T1000 (cell line): ENCODE data around the gene ACER3.
"Not testable (repeated sequence)": the region's sequence is repeated elsewhere in the genome, so short reads cannot be mapped to it uniquely, and the experiment has no call there.

Experiments used
- DNase-seq: peaks from one replicate; lab custom pipeline; 2025; ENCODE audit warnings: mixed read lengths; lab: John Stamatoyannopoulos, UW

ACER3 gene

DNA sequence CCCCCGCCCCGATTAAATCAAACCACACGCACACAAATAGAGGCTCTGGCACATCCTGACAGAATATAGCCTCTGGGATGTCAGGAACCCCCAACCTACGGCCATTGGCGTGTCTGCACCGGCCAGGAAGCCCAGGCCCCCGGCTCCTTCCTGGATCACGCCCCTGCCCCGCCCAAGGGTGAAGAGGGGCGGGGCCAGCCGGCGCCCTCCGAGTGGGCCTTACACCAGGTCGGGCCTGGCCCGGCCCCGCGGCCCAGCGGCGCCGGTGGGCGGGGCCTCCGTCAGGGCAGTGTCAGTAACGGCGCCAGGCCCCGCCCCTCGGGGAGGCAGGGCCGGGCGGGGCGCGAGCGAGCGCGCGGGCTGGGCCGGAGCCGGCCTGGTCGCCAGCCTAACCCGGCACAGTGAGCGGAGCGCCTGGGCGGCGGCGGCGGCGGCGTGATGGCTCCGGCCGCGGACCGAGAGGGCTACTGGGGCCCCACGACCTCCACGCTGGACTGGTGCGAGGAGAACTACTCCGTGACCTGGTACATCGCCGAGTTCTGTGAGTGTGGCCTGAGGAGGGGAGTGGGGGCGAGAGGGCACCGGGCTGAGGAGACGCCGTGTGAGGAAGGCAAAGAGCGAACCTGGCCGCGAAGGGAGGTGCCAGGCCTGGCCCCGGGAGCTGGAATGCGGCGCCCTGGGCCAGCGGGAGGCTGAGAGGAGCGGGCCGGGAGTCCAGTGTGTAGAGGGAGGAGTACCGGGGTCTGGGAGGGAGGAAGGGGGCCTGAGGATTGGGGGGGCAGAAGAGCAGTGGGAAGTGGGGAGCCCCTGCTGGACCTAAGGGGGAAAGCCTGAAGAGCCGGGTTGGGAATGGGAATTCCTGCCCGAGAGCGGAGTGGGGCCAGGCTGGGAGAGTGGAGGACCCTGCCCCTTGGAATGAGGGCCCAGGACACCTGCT is at the start of gene ACER3:
Gene ACER3 (plus strand): TSS at position 380 of the 937 bp plus-strand sequence. CDS start 59 bp downstream, at position 439.
- peak; percentile 71 for DNase-seq

DNA sequence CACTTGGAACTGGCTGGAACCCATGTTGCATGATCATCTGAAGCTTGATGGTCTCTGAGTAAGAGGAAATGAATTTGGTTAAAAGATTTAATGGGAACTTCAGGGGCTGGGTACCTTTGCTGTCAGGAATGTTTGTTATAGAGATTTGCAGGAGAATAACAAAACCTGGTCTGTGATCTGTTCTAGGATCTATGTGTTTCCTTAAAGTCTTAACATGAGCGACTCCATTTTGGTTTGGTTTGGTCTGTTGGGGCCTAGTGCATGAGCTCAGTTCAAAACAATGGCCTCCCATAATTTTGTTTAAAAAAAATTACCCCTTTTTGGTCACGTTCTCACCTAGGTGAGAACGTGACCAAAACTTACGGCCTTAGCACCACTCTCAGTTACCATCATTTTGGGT is 49.5 kb upstream of the ACER3 start:
- DNase-seq = no peak

DNA sequence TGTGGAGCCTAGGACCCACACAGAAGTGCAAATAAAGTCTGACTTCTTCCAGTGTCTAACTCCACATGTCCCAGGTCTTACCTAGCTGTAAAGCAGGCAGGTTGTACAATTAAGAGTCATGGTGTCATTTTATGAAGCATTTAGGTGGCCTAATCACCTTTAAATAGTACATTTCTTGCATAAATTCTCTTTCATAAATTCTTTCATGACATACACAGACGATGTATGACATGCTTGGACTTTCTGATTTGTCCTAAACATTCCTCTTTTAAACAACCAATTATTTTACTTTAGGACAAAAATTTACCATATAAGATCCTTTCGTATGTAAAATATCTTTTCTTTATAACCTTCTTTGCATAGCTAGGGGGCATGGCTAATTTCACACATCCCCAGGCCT is 46.3 kb upstream of the ACER3 start:
- DNase-seq = no peak

DNA sequence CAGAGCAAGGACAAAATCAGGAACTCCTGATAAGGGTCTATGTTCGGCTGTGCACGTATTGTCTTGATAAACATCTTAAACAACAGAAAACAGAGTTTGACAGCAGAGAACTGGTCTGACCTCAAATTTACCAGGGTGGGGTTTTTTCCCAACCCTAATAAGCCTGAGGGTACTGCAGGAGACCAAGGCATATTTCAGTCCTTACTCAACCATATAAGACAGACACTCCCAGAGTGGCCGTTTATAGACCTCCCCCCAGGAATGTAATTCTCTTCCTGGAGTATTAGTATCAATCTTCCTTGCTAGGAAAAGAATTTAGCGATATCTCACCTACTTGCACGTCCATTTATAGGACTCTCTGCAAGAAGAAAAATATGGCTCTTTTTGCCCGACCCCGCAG is 45.0 kb upstream of the ACER3 start:
- not testable (repeated sequence) for DNase-seq

DNA sequence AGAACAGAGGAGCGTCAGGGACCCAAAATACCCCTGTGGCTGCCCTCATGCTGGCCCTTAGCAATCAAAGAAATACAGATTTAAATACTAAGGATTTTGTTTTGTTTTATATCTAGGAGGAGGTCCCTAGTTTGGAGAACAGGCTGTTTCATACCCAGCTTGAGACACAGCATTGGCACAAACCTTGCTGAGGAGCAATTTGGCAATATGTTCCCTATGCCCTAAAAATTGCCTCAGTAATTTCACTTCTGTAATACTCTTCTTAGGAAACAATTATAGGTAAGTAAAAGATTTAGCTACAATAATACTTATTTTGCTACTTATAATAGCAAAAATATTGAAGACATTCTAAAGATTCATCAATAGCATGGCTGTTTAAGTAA is 40.5 kb upstream of the ACER3 start:
- DNase-seq = no peak

DNA sequence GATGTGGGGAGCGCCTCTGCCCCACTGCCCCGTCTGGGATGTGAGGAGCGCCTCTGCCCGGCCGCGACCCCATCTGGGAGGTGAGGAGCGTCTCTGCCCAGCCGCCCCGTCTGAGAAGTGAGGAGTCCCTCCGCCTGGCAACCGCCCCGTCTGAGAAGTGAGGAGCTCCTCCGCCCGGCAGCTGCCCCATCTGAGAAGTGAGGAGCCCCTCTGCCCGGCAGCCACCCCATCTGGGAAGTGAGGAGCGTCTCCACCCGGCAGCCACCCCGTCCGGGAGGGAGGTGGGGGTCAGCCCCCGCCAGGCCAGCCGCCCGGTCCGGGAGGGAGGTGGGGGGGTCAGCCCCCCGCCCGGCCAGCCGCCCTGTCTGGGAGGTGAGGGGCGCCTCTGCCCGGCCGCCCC is 39.3 kb upstream of the ACER3 start:
- DNase-seq = not testable (repeated sequence)

DNA sequence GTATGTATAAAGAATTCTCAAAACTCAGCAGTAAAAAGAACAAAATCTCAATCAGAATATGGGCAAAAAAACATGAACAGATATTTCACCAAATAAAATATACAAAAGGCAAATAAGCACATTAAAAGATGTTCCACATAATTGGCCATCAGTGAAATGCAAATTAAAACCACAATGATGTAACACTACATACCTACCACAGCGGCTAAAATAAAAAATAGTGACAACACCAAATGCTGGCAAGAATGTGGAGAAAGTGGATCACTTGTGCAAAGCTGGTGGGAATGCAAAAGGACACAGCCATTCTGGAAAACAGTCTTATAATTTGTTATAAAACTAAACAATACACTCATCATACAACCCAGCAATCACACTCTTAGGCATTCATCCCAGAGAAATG is 38.3 kb upstream of the ACER3 start:
- DNase-seq = no peak

DNA sequence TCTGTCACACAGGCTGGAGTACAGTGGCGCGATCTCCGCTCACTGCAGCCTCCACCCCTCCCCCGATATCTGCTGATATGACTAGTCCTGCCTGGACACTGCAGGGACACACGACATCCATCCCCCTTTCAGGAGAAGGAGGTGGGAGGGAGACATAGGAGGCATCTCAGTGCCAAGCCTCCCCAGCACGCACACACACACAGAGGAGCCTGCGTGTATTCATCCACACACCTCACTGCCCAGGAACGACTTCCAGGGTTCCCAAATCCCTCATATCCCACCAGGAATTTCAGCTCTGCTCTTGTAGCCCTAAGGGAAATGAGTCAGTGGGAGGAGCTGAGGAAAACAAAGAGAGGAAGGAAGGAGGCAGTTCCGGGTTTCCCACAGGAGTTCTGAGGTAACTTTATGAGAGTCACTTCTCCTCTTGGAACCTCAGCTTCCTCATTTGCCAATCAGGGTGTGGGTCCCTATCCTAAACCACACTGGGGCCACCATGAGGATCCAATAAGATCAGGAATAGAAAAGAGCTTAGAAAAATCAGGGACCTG is 37.2 kb upstream of the ACER3 start:
- DNase-seq = peak; percentile 72

DNA sequence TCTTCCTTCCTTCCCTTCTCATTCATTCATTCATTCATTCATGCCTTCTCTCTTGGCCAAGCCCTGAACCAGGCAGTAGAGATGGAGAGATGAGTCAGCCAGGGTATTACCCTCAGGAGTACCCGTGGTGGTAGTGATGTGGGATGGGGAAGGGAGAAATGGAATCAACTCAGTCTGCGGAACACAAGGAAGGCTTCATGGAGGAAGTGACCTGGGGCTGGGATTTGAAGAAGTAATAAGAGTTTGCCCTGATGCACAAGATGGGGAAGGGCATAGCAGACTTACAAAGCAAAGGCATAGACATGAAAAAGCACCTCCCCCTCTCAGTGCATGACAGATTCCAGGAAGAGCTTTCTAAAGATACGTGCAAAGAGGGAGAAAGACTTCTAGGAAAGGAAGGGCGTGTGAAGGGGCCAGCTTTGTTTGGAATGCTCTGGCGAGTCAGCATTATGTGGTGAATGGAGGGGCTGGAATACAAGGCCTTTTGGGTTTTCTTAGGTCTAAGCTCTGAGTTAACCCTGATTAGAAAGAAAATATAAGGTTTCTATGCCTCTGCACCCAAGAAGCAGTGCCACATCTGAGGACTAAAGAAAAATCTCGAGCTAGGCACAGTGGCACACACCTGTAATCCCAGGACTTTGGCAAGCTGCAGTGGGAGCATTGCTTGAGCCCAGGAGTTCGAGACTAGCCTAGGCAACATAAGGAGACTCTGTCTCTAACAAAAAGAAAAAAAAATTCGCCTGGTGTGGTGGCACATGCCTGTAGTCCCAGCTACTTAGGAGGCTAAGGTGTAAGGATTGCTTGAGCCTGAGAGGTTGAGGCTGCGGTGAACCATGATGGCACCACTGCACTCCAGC is 36.4 kb upstream of the ACER3 start:
- DNase-seq = no peak

DNA sequence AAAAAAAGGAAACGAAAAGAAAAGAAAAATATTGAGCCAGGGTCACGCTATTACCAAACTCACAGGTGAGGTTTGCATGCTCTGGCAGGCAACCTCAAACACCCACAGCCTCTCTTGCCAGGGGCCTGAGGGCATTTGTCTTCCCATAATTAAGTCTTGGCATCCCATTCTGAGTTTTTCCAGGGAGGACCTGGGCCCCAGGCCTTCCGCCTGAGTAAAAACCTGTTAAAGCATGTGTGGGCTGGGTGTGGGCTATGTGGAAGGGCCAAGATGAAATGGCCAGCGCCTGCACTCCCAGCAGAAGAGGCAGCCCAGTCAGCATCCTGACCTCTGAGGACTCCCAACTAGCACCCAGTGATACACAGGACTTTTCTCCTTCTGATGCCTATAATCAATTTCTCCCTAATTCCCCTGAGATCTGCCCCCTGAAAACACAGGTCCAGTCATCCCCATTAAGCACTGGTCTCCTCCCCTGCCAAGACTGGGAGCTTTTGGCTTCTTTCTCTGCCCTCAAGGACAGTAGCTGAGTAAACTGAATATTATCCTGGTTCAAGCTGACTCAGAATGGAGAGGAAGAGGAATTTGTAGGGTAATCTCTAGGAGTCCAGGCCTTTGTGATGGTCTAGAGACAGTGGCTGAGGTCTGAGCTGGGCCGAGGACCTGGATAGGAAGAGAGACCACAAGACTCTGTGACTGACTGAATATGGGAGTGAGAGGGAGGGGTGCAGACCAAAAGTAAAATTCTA is 35.6 kb upstream of the ACER3 start:
- DNase-seq = no peak

DNA sequence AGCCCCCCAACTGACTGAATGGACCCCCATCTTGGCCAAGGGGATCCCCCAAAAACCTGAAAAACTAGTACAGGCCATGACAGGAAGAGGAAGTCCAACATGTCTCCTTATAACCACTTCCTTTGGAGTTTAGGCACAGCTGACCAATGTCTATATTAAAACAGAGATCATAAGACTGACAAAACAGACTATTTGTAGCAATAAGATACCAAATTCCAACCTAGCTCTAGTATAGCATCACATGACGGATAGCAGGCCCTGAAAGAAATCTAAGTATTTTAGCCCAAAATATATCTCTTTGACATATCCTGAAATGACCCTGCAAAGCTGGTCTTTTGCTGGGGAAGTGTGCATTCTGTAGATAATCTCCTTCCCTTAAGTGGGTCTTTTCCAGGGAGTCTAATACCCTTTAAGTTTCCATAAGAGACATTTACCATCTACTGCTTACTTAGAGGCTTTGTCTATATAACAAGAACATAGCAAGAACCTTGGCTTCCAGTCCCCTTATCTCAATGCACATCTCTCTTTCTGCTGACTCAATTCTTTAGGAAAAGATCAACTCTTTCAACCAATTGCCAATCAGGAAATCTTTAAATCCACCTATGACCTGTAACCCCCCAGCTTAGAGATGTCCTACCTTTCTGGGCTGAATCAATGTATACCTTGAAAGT is 34.9 kb upstream of the ACER3 start:
- DNase-seq = no peak

DNA sequence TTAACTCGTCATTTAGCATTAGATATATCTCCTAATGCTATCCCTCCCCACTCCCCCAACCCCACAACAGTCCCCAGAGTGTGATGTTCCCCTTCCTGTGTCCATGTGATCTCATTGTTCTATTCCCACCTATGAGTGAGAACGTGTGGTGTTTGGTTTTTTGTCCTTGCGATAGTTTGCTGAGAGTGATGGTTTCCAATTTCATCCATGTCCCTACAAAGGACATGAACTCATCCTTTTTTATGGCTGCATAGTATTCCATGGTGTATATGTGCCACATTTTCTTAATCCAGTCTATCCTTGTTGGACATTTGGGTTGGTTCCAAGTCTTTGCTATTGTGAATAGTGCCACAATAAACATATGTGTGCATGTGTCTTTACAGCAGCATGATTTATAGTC is 34.2 kb upstream of the ACER3 start:
- not testable (repeated sequence) for DNase-seq

DNA sequence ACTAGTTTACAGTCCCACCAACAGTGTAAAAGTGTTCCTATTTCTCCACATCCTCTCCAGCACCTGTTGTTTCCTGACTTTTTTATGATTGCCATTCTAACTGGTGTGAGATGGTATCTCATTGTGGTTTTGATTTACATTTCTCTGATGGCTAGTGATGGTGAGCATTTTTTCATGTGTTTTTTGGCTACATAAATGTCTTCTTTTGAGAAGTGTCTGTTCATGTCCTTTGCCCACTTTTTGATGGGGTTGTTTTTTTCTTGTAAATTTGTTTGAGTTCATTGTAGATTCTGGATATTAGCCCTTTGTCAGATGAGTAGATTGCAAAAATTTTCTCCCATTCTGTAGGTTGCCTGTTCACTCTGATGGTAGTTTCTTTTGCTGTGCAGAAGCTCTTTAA is 33.7 kb upstream of the ACER3 start:
- not testable (repeated sequence) for DNase-seq

DNA sequence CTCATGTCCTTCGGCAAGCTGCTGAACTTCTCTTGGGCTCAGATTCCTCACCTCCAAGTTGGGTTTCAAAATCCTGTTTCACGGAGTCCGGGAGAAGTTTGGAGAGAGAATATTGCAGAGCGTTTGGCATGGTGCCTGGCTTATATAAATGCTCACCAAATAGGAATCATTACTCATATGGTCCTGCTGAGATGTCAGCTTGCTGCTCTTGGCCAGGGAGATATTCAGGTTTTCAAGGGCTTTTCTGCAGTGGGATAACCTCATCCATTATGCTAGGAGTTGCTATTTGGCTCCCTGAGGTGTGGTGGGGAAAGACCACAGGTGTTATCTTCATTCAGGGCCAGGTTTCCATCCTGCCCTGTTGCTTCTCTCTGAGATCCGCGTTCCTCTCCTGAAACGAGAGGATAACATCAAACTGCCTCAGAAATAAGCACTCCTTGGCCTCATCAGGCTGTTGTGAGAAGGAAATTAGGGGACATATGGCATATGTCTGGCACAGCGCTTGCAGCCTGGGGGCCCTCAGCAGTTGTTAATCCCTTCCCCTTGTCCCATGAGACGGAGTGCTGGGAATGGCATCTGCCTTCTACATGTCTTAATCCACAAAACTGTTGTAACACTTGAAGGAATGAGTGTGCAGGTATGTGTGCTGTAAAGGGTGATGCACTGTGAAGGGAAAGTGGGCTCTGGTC is 29.9 kb upstream of the ACER3 start:
- no peak for DNase-seq

DNA sequence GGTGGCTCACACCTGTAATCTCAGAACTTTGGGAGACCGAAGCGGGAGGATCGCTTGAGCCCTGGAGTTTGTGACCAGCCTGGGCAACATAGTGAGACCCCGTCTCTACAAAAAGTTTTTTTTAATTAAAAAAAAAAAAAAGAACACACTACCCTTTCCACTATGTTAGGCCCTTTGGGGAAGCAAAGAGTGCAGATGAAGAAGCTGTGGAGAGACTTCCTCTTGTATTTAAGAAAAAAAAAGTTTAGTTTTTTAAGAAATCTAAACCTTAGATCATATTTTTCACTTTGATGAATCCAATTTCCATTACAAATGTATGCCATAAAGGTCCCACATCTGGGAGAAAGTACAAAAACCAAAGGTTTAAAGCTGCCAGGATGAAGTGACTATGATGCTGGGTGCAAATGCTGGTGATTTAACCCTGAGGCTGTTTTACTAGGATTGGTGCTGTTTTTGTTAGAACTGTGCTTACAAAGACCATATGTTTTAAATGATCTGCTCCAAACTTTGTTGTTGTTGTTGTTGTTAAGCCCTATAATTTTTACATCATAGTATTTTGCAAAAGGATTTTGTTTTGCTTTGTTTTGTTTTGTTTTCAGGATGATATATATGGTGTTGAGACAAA is 28.9 kb upstream of the ACER3 start:
- DNase-seq = no peak

DNA sequence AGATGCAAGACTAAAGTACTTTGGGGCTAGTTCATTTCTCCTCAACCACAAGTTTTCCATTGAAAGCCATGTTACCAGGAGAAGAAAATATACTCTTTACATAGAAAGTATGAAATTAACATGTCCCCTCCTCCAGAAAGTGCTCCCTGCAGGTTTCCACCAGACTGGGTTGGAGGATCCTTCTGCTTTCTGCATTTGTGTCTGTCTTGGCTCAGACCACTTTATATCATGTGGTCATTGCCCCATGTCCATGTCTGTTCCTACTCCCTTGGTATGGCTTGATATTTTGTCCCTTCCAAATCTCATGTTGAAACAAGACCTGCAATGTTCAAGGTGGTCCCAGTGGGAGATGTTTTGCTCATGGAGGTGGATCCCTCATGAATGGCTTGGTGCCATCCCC is 28.4 kb upstream of the ACER3 start:
- DNase-seq = no peak

DNA sequence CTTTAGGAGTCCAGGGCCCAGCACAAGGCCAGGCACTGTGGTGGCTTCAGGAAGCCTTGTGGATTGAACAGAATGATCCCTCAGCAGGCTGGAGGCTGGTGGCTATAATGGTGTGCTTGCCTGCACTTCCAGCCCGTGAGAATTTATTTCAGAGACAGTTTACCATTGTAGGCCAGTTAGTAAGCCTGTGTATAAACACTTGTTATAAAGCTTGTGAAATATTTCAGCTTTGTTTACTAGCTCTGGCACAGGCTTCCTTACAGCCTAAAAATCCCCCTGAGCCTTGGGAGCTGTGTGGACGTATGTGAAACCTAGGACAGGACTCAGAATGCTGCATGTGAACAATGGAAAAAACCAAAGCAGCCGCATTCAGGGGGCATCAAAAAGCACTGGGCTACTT is 26.6 kb upstream of the ACER3 start:
- DNase-seq = no peak

DNA sequence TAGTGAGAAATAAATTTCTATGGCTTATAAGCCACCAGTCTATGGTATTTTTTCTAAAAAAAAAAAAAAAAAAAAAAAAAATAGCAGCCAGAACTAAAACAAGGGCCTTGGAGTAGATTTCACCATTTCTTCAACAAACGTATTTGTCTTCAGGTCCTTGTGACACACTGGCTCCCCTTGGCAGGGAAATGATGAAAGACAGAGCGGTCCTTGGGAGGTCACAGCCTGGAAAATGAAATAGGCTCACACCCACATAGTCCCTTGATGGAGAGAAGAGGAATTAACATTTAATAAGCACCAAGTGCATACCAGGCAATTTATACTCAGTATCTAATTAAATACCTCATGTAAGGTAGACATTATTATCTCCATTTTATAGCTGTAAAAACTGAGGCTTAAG is 25.7 kb upstream of the ACER3 start:
- no peak for DNase-seq

DNA sequence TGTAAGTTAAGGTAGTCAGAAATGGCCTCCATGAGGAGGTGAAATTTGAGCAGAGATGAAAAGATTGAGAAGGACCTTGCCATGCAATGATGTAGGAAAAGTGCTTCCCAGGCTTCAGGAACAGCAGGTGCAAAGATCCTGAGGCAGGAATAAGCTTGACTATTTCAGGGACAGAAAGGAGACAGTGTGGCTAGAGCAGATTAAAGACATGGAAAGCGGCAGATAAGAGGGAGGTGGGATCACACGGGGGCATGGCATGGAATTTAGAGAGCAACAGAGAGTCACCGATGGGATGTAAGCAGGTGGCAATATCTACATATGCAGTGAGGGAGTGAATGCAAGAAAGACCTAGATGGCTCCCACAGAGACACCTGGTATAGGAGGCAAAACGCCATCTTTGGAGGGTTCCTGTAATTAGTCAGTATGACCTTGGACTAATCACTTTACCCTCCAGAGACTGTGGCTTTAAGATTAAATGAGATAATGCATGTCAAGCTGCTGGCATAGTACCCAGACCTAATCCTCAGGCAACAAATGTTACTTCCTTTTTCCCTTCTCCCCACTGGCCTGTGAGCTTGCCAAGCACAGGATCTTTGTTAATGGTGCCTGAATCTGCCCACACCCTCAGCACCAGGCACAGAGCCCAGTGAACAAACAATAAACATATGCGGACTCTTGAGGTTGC is 24.6 kb upstream of the ACER3 start:
- no peak for DNase-seq
